HG02852 (cell line): ENCODE measurements around the gene PRRT4.

Experiments
- ATAC-seq: cut with Tn5 transposase; IDR thresholded peaks from one replicate; pipeline ENCODE4 v1.9.1; 2021; ENCODE audit warnings: mild to moderate bottlenecking, moderate library complexity; ENCODE audit not compliant: unreplicated experiment

PRRT4 gene

GRCh38 chr7:128395748-128396147, 34.3 kb upstream of the PRRT4 start:
- ATAC-seq: no peak

DNA sequence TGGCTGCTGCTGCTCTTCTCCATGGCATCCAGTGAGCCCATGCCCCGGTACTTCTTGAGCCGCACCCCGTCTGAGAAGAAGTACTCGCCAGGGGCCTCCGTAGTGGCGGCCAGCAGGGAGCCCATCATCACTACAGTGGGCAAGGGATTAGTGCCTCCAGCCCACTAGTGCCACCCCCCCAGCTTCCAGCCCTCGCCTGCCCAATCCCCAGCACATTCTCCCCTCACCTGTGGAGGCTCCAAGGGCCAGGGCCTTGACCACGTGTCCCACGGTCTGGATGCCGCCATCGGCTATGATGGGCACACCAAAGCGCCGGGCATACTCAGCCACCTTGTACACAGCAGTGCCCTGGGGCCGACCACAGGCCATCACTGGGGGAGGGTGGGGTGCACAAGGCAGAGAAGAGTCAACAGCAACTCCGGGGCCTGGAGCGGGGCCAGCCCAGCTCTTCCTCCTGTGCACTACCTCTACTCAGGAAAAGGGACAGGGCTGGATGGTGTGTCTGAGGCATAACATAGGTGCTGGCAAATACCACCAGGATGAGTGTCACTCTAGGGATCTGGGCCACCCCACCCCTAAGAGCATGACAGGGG, 33.5 kb upstream of the PRRT4 start:
- no peak for ATAC-seq

GRCh38 chr7:128393526-128394330, 32.2 kb upstream of the PRRT4 start:
- ATAC-seq: no peak

DNA sequence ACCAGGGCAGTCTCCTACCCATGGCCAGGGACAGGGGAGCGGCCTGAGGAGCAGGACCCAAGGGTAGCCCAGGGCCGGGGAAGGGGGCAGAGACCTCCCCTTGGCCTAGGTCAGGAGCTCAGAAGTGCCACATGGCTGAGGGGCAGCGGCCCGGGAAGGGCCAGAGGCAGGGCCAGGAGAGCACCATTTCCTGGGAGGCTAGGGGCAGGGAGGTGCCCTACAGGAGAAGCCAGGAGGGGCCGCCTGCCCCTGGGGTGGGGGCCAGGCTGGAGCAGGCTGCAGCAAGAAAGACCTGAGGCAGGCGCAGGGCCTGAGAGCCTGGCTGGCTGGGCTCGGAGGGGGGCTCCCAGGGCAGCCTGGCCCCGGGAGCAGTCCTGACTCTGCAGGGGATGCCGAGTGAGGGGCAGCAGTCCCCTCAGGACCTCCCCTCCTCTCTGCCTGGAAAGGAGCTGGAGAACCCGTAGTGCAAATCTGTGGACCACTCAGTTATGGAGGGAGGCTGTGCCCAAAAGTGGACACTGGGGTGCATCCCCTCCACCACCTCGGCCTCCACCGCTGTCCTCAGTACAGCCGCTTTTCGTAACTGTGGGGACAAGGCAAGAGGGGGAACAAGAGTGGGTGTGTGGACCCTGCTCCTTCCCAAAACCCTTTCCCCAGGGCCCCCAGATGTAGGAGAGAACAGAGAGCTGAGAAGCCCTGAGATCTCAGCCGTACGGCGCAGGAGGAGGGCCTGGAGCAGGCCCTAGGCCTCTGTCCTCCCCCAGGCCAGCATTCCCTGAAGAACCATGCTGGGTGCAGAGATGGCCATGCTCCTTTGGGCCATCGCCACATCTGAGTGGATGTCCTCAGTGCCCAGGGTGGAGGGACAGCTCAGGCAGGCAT, 31.2 kb upstream of the PRRT4 start:
- no peak for ATAC-seq

- ATAC-seq: no peak
Measured at GRCh38 chr7:128391805-128392204, 30.3 kb upstream of the PRRT4 start.

GRCh38 chr7:128390871-128391565, 29.5 kb upstream of the PRRT4 start:
- ATAC-seq: no peak

DNA sequence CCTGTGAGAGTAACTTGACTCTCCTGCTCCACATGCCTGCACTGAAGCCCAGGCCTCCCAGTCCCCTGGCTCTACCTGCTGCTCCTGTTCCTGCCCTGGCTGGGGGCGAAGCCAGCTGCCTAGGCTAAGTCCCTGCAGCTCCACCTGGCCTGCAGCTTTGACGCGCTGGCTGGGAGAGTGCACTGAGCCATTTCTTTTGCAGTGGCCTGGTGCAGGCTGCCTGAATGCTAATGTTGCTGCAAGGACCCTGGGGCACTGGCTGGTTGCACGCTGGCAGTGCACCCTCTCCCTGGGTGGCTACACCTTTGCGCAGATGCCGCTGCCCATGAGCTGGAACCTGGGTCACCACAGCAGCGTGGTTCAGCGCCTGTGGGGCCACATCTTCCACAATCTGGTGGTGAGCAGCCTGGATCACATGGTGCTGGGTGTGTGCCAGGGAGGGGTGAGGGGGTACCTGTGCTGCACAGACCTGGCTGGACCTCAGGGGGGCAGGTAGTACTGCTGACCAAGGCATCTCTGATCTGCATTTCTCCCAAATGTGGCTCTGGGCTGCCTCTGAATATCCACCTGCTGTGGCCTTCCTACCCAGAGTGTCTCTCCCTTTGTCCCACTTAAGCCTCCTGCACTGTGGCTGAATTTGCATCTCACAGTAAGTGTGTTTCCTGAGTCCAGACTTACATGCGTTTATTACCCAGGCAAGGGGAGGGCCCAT, 28.3 kb upstream of the PRRT4 start:
- ATAC-seq: no peak

- no peak for ATAC-seq
Measured at GRCh38 chr7:128389085-128389617, 27.7 kb upstream of the PRRT4 start.

- no peak for ATAC-seq
Measured at GRCh38 chr7:128388145-128388485, 26.6 kb upstream of the PRRT4 start.

DNA sequence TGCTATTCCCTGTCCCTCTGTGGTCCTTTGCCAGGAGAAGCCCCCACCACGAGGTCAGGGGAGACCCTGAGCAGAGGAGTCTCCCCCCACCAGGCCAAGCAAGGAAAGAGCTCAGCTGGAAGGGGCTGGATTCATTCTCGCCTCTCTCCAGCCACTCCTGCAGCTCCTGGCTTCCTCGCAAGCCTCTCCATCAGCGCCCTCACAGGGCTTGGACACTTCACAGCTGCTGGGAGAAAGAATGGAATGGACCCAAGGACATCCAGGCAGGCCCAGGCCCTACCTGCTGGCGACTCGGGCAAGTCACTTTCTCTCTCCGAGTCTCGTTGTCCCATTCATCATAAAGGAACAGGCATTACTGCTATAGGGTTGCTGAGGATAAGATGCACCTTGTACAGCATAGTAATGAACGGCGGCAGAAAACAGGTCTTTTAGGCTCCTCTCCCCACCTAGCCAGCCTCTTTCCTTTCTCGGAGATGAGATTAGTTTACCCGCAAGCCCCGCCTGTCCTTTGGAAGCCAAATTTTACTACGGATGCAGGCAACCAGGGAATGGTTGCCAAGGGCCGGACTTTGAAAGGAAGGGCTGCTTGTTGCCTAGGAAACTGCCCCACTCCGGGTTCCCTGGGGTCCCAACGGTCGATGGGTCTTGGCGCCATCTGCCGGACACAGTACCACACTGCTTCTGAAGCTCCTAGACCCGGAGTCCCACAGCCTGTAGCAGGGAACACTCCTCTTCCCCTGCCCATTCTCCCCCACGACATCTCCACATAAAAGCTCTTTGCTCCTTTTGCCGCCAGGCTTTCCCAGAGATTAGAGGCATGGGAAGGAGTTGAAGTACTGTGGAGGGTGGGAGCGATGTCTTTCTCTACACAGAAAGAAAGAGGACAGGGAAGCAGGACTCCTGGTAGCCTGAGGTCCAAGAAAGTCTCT, 26.0 kb upstream of the PRRT4 start:
- ATAC-seq: no peak

- ATAC-seq: no peak
Measured at GRCh38 chr7:128385988-128386925, 24.8 kb upstream of the PRRT4 start.

DNA sequence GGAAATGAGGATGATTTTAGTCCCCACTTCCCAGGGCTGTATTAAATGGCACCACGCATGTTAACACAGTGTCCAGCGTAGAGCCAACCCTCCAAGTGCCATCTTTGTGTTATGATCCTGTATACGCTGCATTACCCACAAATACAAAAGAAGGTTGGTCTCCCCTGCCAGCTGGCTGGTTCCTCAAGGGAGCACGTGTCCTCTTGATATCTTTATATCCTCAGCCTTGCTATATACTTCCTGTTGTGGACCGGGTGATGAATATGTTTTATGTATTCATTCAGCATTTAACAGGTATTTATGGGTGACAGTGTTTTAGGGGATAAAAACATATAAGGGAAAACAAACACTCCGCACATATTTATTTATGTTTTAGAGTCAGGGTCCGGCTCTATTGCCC, 23.2 kb upstream of the PRRT4 start:
- ATAC-seq: no peak

- no peak for ATAC-seq
Measured at GRCh38 chr7:128383776-128384175, 22.3 kb upstream of the PRRT4 start.

DNA sequence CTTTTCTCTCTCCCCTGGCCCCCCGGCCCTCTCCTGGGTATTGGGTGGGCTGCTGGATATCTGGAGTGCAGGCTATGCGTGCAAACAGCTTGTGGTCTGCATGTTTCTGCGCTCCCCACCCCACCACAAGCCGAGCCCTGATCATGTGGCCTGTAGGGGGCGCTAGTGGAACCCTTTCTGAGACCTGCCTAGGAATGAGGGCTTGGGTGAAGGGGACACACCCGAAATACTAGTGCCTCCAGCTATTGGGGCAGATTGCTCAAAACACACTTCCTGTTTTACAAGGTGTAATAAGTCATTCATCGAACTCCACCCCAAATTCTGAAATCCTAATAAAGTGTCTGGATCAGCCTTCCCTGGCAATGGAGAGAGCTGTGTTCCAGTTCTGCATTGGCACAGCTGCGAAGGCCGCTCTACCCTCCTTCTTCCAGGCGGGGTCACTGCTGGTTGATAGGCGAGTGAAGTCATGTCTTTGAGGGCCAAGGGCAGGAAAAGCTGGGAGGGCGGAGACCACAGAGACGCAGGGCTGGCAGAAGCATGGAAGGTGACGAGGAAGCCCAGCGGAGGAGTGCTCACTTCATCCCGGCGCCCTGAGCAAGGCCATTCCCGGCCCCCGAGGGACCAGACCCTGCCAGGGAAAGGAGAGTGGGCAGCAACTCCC, 19.8 kb upstream of the PRRT4 start:
- ATAC-seq: no peak

GRCh38 chr7:128380483-128381106, 19.1 kb upstream of the PRRT4 start:
- ATAC-seq: no peak

GRCh38 chr7:128379900-128380479, 18.5 kb upstream of the PRRT4 start:
- ATAC-seq: no peak

DNA sequence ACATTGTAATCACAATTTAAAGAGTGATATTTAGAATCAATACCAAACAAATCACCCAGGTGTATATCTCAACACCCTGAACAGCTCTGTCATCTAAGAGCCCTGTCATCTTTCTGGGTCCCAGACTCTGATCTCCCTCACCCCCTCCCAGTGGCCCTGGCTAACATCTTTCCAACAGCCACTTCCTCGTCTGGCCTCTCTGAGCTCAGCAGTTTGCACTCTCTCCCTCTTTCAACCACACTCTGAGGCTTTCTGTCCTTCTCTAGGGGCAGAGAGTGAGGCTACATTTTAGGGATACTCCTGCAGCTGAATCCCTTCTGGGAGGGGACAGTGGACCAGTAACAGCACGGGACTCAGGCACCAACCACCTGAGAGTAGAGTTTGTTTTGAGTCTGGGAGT, 17.1 kb upstream of the PRRT4 start:
- no peak for ATAC-seq
